Stimulated activated CD4-positive, alpha-beta T cell treated with anti-CD3 and anti-CD28 coated beads, Interleukin-4, amount 100 ng/mL, for 1 hour (primary cell): Measurements from ENCODE around the gene IL1B.

Experiments used
- DNase-seq: peaks from one replicate; pipeline ENCODE4 v3.0.0-alpha.2; 2020

IL1B gene

DNA sequence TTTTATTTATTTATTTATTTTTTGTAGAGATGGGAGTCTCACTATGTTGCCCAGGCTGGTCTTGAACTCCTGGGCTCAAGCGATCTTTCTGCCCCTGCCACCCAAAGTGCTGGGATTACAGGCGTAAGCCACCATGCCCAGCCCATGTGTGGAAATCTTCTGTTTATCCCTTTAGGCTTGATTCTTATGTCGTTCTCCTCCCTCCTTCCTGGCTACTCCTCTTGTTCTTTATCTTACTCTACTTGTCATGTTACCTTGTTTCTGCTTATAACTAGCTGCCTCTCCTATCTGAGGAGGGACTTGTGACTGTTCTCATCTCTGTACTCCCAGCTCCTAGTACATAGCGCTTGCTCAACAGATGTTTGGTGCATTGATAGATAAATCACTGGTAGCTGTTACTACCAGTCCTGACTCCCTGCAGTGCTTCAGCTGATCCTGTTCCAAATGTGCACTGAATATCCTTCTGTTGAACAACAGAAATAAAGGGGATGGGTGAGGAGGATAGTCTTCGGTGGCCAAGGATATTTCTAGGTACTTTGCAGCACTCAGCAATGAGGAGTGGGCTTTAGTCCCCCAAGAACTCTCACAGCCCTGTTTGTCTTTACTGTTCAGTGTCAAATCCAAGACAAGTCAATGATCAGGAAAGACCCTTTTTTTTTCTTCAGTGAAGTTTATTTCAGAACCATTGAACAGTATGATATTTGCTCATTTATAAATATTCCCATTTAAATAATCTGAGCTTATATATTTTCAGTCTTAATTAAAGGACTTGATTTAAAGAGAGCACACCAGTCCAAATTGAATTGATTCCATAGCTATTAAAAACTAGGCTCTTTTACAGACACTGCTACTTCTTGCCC lies 7.2 kb downstream of the IL1B start:
- DNase-seq: no peak

GRCh38 chr2:112828251-112828691 lies 8.3 kb downstream of the IL1B start:
- no peak for DNase-seq

DNA sequence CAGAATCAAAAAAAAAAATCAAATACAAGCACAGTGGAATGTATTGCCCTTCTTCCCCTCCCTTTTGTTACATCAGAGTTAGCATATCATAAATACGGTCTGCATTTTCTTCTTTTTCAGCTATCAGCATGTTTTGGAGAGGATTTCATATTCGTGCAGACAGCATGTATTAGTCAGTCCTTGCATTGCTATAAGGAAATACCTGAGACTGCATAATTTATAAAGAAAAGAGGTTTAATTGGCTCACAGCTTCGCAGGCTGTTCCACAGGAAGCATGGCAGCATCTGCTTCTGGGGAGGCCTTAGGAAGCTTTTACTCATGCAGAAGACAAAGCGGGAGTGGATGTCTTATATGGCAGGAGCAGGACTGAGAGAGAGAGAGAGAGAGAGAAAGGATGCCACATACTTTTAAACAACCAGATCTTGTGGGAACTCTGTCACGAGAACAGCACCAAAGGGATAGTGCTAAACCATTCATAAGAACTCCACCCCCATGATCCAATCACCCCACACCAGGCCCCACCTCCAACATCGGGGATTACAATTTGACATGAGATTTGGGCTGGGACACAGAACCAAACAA lies 8.9 kb downstream of the IL1B start:
- no peak for DNase-seq

DNA sequence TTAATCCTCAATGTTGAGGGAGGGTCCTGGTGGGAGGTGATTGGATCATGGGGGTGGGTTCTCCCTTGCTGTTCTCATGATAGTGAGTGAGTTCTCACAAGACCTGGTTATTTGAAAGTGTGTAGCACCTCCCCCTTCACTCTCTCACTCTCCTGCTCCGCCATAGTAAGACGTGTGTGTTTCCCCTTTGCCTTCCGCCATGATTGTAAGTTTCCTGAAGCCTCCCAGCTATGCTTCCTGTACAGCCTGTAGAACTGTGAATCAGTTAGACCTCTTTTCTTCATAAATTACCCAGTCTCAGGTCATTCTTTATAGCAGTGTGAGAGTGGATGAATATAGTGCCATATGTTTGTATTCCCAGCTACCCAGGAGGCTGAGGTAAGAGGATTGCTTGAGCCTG lies 9.6 kb downstream of the IL1B start:
- no peak for DNase-seq

- DNase-seq: no peak
These were observed 10.9 kb downstream of the IL1B start for GRCh38 chr2:112825706-112826105.

DNA sequence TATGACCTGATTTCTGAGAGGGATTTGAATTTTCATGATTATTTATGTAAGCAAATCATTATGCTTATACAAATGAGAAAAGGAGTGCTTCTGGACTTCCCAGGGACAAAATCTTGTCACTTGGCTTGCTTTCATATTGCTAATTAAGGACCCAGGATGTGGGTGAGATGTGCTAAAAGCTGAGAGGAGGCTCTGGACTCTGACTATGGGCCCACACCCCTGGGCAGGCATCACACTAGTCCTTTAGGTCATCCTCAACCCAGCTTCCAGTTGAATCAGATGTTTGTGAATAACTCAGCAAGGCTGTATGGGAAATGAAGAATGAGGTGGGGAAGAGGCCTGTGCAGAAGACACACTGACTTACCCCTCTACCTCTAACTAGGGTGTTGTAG lies 11.9 kb downstream of the IL1B start:
- no peak for DNase-seq

DNA sequence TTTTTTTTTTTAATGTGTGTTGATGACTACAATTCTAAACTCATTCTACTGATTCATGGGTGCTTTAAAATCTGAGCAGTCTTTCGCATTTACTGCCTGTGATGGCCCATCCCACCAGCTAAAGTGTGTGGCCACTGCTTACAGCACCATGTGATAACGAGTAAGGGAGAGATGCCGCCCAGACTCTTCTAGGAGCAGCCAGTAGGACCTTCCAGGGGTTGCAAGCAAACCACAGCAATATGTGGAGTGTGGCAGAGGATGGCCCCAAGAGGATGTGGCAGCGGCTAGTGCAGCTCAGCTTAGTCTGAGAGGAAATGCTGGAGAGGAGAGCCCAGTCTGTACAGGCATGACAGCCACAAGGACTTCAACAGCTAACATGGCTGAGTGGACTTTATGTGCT lies 14.9 kb downstream of the IL1B start:
- no peak for DNase-seq

GRCh38 chr2:112821142-112821541 lies 15.4 kb downstream of the IL1B start:
- DNase-seq: no peak

GRCh38 chr2:112820343-112820742 lies 16.2 kb downstream of the IL1B start:
- no peak for DNase-seq

- no peak for DNase-seq
These were observed 17.5 kb downstream of the IL1B start for GRCh38 chr2:112819081-112819480.

DNA sequence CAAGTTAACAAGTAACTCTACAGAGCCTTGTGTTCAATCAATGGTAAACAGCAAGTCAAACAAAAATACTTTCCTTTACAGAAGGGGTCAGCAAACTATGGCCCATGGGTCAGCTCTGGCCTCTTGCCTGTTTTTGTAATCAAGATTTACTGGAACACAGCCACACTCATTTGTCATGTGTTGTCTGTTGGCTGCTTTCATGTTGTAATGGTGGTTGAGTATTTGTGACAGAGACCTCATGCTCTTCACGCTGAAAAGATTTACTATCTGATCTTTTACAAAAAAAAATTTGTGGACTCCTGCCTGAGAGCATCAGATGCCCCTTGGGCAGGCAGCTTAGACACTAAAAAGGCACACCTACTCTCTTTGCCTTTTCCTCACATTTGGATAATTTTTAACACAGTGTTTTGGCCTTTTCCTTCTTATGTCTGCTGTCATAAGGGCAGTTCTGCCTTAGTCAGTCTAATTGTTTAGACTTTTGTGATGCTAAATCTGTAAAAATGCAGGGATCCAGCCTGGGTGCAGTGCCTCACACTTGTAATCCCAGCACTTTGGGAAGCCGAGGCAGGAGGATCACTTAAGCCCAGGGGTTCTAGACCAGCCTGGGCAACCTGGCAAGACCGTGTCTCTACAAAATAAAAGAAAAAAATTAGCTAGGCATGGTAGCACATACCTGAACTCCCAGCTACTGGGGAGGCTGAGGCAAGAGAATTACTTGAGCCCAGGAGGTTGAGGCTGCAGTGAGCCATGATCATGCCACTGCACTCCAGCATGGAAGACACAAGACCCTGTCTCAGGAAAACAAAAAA lies 18.3 kb downstream of the IL1B start:
- DNase-seq: no peak

DNA sequence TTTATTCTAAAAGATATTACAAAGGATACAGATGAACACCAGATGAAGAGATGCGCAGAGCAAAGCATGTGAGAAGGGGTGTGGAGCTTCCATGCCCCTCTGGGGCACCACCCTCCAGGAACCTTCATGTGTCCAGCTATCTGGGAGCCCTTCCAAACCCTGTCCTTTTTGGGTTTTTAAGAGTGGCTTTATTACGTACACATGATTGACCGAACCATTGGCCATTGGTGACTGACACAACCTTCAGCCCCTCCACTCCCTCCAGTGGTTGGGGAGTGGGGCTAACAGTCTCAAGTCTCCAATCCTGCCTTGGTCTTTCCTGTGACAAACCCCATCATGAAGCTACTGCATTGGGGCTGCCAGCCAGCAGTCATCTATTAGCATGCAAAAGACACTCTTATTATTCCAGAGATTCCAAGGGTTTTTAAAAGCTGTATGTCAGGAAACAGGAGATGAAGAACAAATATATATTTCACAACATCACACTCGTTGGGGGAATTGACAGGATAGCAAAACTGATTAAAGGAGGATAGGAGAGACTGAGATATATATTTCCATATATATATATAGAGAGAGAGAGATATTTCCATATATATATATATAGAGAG lies 19.4 kb downstream of the IL1B start:
- DNase-seq: no peak

GRCh38 chr2:112814278-112814677 lies 22.3 kb downstream of the IL1B start:
- no peak for DNase-seq

DNA sequence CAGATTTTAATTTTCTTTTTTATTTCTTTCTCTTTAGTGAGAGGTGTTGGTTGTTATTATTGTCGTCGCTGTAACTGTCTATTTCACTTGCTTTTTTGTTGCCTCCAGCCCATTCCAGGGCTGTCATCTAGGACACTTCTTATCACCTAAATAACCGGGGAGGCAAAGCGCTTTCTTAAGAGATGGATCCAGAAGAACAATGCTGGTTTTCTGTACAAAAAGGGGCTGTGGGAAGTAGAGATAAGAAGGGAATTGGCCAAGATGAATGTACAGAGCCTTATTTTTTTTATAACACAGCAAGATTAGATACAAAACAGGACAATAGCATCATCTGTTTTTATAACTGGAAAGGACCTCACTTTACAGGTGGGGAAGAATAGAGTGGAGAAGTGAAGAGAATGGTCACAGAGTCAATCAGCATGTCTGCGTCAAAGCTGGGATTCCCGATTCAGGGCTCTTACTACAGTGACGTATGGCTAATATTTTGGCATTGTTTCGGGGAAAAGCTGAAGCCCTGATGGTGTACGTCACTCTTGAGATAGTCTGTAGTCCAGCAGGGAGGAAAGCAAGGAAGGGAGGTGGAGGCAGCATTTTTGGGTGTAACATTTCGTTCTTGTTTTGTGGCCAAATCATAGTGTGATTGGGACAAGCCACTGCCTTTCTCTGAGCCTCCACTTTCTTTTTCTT lies 23.2 kb downstream of the IL1B start:
- DNase-seq: no peak

DNA sequence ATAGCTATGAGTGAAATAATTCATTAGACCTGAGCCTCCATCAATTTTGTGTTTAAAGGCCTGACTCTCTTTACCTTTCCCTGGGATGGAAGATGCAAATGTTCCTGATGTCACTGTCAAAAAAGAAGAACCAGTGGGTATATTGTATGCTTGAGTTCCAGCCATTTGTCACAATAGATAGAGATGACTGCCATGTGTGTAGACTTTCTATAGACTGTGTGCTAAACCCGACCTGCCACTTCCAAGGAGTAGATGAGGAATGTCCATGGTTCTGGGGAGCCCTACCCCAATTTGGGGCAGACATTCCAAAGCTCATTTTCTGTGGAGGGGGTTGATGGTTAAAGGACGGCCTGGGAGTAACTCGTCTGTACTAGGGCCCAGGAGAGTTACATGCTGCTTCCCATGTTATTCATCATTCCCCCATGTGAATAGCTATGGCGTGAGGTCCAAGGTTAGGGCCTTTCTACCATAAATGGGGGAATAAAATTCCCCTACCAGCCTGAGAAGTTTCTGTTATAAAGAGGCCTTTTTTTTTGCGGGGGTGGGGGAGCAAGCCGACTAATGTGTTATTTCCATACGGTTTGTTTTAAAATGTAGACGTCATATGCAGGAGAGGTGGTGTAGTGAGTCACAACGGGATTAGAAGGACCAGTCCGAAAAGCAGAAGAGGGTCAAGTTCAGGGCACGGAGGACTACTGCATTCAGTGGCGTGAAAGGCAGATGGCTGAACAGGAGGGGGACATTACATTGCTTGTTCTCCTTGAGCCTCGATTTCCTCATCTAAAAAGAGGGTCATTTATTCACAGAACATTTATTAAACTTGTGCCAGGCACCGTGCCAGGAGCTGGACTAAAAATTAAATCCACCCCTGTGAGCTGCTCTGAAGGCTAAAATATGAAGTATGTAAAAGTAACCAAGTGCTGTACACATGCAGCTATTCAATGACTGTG lies 24.0 kb downstream of the IL1B start:
- DNase-seq: no peak

DNA sequence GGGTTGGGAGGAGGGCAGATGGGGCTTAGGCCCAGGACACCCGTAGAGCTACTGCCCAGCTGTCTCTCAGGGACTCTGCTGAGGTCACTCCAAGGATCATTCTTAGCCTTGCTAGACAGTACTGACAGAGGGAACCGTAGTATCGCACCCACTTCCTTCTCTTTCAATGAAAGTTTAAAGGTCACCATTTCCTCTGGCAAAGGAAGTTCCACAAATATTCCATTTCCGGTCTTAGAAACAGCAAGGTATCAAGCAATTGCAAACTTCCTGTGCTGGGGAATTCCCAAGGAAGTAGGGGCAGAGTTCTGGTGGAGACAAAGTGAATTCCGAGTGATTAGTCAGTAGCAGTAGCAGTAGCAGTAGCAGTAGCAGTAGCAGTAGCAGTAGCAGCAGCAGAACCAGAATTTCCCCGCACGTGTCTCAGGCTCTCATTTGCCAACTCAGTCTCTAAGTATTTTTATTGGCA lies 24.7 kb downstream of the IL1B start:
- peak; percentile 13 for DNase-seq

- no peak for DNase-seq
These were observed 25.2 kb downstream of the IL1B start for GRCh38 chr2:112811276-112811831.

DNA sequence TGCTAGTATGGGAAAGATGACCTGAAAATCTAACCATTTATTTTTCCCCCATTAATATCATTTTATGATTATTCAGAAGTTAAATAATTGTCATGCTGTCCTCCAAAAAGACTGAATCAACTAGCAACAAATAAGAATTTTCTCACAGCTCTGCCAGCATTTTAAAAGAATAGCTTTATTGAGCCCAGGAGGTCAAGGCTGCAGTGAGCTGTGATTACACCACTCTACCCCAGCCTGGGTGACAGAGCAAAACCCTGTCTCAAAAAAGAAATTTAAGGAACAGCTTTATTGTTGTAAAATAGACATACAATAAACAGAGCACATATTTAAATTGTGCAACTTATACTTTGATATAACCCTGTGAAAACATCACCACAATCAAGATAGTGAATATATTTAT lies 27.5 kb downstream of the IL1B start:
- DNase-seq: no peak

- no peak for DNase-seq
These were observed 29.3 kb downstream of the IL1B start for GRCh38 chr2:112807233-112807807.

DNA sequence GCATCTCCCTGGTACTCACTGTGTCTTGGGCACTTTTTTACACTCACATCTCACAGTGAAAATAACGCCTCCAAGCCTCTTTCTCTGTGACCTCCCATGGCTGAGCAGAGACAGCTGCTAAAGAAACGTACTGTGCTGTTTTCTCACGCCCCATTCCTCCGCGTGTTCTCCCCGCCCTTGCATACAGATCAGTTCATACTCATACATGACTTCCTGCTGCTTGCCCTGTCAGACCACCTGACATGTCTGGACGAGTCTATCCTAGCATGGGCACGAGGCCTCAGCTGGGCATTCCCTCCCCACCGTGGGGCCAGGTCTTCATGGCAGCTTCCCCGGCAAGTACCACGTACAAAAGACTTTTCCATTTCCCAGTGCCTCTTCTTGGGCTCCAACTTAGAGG lies 31.0 kb downstream of the IL1B start:
- no peak for DNase-seq
